Measurements from ENCODE around the gene SLC25A20.

SLC25A20 gene

GRCh38 chr3:48891606-48892005, 7.1 kb downstream of the SLC25A20 start:
- no peak for TF ChIP-seq CTCF (IDR thresholded peaks at IDR 0.05)

GRCh38 chr3:48885753-48886152, 12.9 kb downstream of the SLC25A20 start:
- no peak for TF ChIP-seq CTCF (IDR thresholded peaks at IDR 0.05)

- no peak for TF ChIP-seq CTCF (IDR thresholded peaks at IDR 0.05)
These were observed 17.0 kb downstream of the SLC25A20 start for GRCh38 chr3:48881652-48882114.

- TF ChIP-seq CTCF (IDR thresholded peaks at IDR 0.05), result no peak
These were observed 17.7 kb downstream of the SLC25A20 start for GRCh38 chr3:48881006-48881405.

- TF ChIP-seq CTCF (IDR thresholded peaks at IDR 0.05), result no peak
These were observed 18.7 kb downstream of the SLC25A20 start for GRCh38 chr3:48879994-48880377.

GRCh38 chr3:48879307-48879993, 19.2 kb downstream of the SLC25A20 start:
- no peak for TF ChIP-seq CTCF (IDR thresholded peaks at IDR 0.05)

- no peak for TF ChIP-seq CTCF (IDR thresholded peaks at IDR 0.05)
These were observed 21.0 kb downstream of the SLC25A20 start for GRCh38 chr3:48877671-48878070.

GRCh38 chr3:48863122-48863521, 35.6 kb downstream of the SLC25A20 start:
- no peak for TF ChIP-seq CTCF (IDR thresholded peaks at IDR 0.05)

All from LNCAP (cell line).